Spleen (tissue), 11 donors: ENCODE results near the gene HOXC10. TPM values are rescaled to one million over a fixed set of nuclear protein-coding genes. Genes with fewer than 3 reads are reported as not detected.

ENCODE experiments used
- DNase-seq: peaks from one replicate; pipeline ENCODE4 v3.0.0-alpha.2; 2020
- H3K27ac ChIP-seq, 8 donors: fragments of 200-600 bp; sonication (generic) in 7 of 8; 1 replicate in 4 of 8; 2 replicates in 4 of 8; pipeline versions ENCODE4 v1.5.0 to v1.8.0; 2016 to 2021; ENCODE audit warnings: inconsistent platforms in 4 of 8, mild to moderate bottlenecking in 4 of 8, moderate library complexity in 1 of 8
- H3K27me3 ChIP-seq, 7 donors: fragments of 200-600 bp; sonication (generic) in 6 of 7; replicated peaks in 1 of 7; 1 replicate in 4 of 7; 2 replicates in 3 of 7; pipeline versions ENCODE4 v1.5.0 to v1.8.0; 2016 to 2021; ENCODE audit warnings: inconsistent platforms in 3 of 7, mild to moderate bottlenecking in 1 of 7
- H3K36me3 ChIP-seq, 6 donors: fragments of 200-600 bp; sonication (generic) in 5 of 6; 1 replicate in 4 of 6; 2 replicates in 2 of 6; pipeline versions ENCODE4 v1.5.0 to v1.8.0; 2016 to 2021; ENCODE audit warnings: inconsistent platforms in 2 of 6
- H3K4me1 ChIP-seq, 6 donors: fragments of 200-600 bp; sonication (generic) in 5 of 6; 1 replicate in 3 of 6; 2 replicates in 3 of 6; pipeline versions ENCODE4 v1.5.0 to v1.8.0; 2016 to 2021; ENCODE audit warnings: inconsistent platforms in 3 of 6
- H3K4me3 ChIP-seq, 8 donors: fragments of 200-600 bp; sonication (generic) in 7 of 8; 1 replicate in 4 of 8; 2 replicates in 4 of 8; pipeline versions ENCODE4 v1.5.0 to v1.8.0; 2016 to 2021; ENCODE audit warnings: inconsistent platforms in 4 of 8, mild to moderate bottlenecking in 4 of 8, moderate library complexity in 2 of 8
- H3K9me3 ChIP-seq, 8 donors: fragments of 200-600 bp; sonication (generic) in 7 of 8; 1 replicate in 4 of 8; 2 replicates in 4 of 8; pipeline versions ENCODE4 v1.5.0 to v1.8.0; 2016 to 2021; ENCODE audit warnings: inconsistent platforms in 4 of 8
- POLR2A ChIP-seq, 3 donors: fragments of 450-650 bp; IDR thresholded peaks; one replicate each; pipeline ENCODE4 v1.5.1; 2017; ENCODE audit warnings: antibody characterized with exemption in 3 of 3, mild to moderate bottlenecking in 1 of 3
- POLR2AphosphoS5 ChIP-seq, 3 donors: sonication (generic); formaldehyde crosslinking; IDR thresholded peaks; one replicate each; pipeline ENCODE4 v1.5.1; 2017; ENCODE audit warnings: antibody characterized with exemption in 3 of 3
- WGBS, 5 donors: extraction: QIAGEN DNeasy Blood & Tissue Kit in 3 of 5; methylation state at CpG; one replicate each; pipeline versions ENCODE4 v1.1.5 to v1.1.7; 2013 to 2018; 5-methylcytosine and 5-hydroxymethylcytosine counted together
- intact Hi-C: fragments of 100-400 bp; cut with DNase I; formaldehyde crosslinking; loops from one replicate; pipeline ENCODE4 v1.15.0; 2023; ENCODE audit warnings: low total_unique reads
- polyA plus RNA-seq, 3 donors: library from polyadenylated mRNA; stranded (reverse); fragments of 200-250 nt; gene quantifications; one replicate each; pipeline ENCODE4 v1.2.1, GENCODE V29; 2013
- total RNA-seq, 7 donors: library from RNA; depleted of rRNA in 3 of 7; stranded (reverse); fragments of >200 nt in 3 of 7; fragmentation: NEBNext Ultra II Directional in 4 of 7; extraction: Animal tissue kit (Norgen Biotek cat#: 25700) in 4 of 7; gene quantifications; one replicate each; pipeline versions ENCODE4 v1.1.0 to v1.2.1, GENCODE V29; 2016 to 2021
- TF ChIP-seq, protein P1 (sequence below), 11 experiments: fragments of 200-600 bp in 7 of 11; fragments of 450-650 bp in 4 of 11; sonication (generic) in 4 of 11; IDR thresholded peaks in 8 of 11; conservative IDR thresholded peaks in 3 of 11; 1 replicate in 7 of 11; 2 replicates in 4 of 11; pipeline versions ENCODE4 v1.4.0 to v1.8.0; 2016 to 2021; ENCODE audit warnings: antibody characterized with exemption in 11 of 11, inconsistent platforms in 4 of 11, mild to moderate bottlenecking in 1 of 11
- donor health status: healthy with polysubstance abuse.
- donor health status: DM: no; HTN: no; CAD: no; lungs with moderate emphysema.
- donor health status: DM: no; HTN: no; CAD: no.
- donor health status: Bipolar disorder and iron deficiency.
- donor health status: healthy.
- donor health status: DM: no; HTN: no; CAD: no.
- donor health status: DM: yes; HTN: yes; CAD: no.

The HOXC10 gene
- total and polyA plus RNA-seq, 10 donors, result not detected

DNA sequence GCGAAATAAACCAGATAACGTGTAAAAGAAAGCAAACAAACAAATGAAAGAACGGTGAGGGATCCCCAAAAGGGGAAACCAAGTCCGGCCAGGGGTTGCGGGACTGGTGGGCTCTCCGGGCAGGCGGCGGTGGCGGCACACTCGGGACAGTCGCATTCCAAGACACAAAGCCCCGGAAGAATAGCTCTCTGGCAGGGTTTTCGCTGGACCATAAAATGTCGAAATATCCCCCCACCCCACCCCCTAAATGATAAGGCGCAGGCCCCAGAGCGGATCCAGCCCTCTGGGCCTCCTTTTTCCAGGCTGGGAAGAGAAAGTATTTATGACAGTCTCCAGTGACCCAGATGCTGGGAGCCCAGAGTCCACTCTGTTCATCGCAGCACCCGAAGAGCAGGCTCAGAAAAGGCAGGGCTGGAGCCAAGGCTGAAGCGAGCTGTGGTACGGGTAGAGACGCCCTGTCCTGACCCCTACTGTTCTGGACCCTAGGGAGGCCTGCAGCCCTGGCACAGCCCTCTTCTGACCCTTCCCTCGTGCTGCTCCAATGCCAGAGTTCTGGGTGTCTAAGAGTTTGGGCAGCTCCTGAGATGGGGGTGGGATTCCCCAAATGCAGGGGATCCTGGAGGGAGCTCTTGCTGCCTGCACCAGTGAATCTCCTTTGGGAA, 21.7 kb downstream of the HOXC10 start:
- Histone ChIP-seq H3K27ac (no peak overlapping the region), H3K4me3 (peak overlapping the region in 7 of 8 donors; percentile 2 to 64 (median 33)), H3K4me1 (peaks cover 0 to 51% (median 28%) of the 10 kb centered on the region in 6 donors), H3K9me3 (no peaks in the 10 kb centered on the region), H3K27me3 (peaks cover 11 to 100% (median 95%) of the 10 kb centered on the region in 7 donors), H3K36me3 (no peaks in the 10 kb centered on the region)
- DNase-seq, result no peak
- no peak for TF ChIP-seq POLR2AphosphoS5 (IDR thresholded peaks at IDR 0.05)
- TF ChIP-seq, protein P1, sequence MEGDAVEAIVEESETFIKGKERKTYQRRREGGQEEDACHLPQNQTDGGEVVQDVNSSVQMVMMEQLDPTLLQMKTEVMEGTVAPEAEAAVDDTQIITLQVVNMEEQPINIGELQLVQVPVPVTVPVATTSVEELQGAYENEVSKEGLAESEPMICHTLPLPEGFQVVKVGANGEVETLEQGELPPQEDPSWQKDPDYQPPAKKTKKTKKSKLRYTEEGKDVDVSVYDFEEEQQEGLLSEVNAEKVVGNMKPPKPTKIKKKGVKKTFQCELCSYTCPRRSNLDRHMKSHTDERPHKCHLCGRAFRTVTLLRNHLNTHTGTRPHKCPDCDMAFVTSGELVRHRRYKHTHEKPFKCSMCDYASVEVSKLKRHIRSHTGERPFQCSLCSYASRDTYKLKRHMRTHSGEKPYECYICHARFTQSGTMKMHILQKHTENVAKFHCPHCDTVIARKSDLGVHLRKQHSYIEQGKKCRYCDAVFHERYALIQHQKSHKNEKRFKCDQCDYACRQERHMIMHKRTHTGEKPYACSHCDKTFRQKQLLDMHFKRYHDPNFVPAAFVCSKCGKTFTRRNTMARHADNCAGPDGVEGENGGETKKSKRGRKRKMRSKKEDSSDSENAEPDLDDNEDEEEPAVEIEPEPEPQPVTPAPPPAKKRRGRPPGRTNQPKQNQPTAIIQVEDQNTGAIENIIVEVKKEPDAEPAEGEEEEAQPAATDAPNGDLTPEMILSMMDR (IDR thresholded peaks at IDR 0.05 in 8 of 11, conservative IDR thresholded peaks at IDR 0.05 in 3 of 11), result no peak
- no peak for TF ChIP-seq POLR2A (IDR thresholded peaks at IDR 0.05)
- intact Hi-C loops, result loop anchor here (5.0 kb wide), 1 partner anchor 186 kb away; no protein-coding TSS in a partner anchor
- 8 to 15% (median 12%) methylated on average over 18 to 22 of the region's 22 CpGs for WGBS, 5 donors

DNA sequence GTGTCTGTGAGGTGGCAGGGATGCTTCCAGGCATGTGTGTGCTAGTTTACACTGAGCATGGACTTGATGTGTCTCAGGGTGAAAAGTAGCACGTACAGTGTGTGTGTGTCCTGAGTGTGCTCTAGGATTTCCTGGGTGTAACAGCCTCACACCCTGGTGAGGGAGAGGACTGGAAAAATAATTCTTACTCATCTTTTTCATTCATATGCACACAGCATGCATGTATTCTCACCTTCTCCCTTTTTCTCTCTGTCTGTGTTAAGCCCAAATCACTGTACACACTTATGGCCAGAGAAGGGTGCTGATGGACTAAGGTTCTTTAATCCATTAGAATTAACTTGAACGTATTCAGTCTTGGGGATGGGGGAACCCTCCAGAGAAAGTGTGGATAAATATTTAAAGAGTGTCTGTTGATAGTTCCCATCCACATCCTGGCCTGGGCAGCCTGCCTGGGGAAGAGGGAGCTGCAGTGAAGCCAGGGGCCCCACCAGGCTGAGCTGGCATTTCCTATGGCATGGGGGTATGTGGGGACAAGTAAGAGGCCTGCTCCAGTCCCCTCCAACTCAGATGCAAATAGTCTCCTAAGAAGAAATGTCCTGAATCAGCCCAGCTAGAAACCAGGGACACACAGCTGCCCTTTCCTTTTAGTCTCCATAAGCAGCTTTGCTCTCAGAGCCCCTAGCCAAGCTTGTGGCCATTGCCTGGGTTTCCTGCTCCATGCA, 22.8 kb downstream of the HOXC10 start:
- H3K27me3 ChIP-seq, result peaks cover 14 to 100% (median 95%) of the 10 kb centered on the region in 7 donors

DNA sequence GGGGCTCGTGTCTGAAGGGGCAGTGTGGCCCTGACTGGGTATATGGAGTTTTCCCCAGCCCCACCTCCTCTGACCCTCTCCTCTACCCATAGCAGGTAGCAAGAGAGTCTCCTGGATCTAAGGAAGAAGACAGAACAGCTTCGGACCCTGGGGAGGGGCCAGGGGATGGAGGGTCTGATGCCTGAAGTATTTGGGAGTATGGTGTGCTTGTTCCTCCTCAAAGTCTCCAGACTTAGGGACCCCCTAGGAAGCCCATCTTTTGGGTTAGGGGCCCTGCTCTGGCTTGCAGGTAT, 23.3 kb downstream of the HOXC10 start:
- TF ChIP-seq POLR2A (IDR thresholded peaks at IDR 0.05) (no peak), POLR2AphosphoS5 (IDR thresholded peaks at IDR 0.05) (no peak)
- TF ChIP-seq, protein P1 (IDR thresholded peaks at IDR 0.05 in 8 of 11, conservative IDR thresholded peaks at IDR 0.05 in 3 of 11), result no peak
- H3K4me3 ChIP-seq, result no peak overlapping the region
- H3K27me3 ChIP-seq, result peaks cover 15 to 100% (median 95%) of the 10 kb centered on the region in 7 donors
- H3K9me3 ChIP-seq, result no peaks in the 10 kb centered on the region
- peaks cover 0 to 51% (median 28%) of the 10 kb centered on the region in 6 donors for H3K4me1 ChIP-seq
- no peak for DNase-seq
- no peak overlapping the region for H3K27ac ChIP-seq
- intact Hi-C loops, result loop anchor here (5.0 kb wide), 1 partner anchor 184 kb away; no protein-coding TSS in a partner anchor
- no peaks in the 10 kb centered on the region for H3K36me3 ChIP-seq
- WGBS, 5 donors, result 14 to 40% (median 23%) methylated on average over 1 to 2 of the region's 2 CpGs

More for the DNA sequence above, 22.8 kb downstream of the HOXC10 start:
- H3K27ac ChIP-seq, result no peak overlapping the region
- intact Hi-C loops, result loop anchor here (5.0 kb wide), 1 partner anchor 185 kb away; no protein-coding TSS in a partner anchor
- TF ChIP-seq, protein P1 (IDR thresholded peaks at IDR 0.05 in 8 of 11, conservative IDR thresholded peaks at IDR 0.05 in 3 of 11), result no peak
- TF ChIP-seq POLR2A (IDR thresholded peaks at IDR 0.05) (no peak), POLR2AphosphoS5 (IDR thresholded peaks at IDR 0.05) (no peak)
- 40 to 52% (median 47%) methylated on average over 2 of the region's 2 CpGs for WGBS, 5 donors
- peaks cover 0 to 51% (median 28%) of the 10 kb centered on the region in 6 donors for H3K4me1 ChIP-seq
- DNase-seq, result no peak
- H3K4me3 ChIP-seq, result no peak overlapping the region
- no peaks in the 10 kb centered on the region for H3K36me3 ChIP-seq
- H3K9me3 ChIP-seq, result no peaks in the 10 kb centered on the region
